HG03039 (cell line): ENCODE measurements around the gene GYPC.

Experiments
- ATAC-seq: cut with Tn5 transposase; IDR thresholded peaks from one replicate; pipeline ENCODE4 v1.9.1; 2021; ENCODE audit warnings: mild to moderate bottlenecking, moderate library complexity; ENCODE audit not compliant: unreplicated experiment

Gene GYPC

DNA sequence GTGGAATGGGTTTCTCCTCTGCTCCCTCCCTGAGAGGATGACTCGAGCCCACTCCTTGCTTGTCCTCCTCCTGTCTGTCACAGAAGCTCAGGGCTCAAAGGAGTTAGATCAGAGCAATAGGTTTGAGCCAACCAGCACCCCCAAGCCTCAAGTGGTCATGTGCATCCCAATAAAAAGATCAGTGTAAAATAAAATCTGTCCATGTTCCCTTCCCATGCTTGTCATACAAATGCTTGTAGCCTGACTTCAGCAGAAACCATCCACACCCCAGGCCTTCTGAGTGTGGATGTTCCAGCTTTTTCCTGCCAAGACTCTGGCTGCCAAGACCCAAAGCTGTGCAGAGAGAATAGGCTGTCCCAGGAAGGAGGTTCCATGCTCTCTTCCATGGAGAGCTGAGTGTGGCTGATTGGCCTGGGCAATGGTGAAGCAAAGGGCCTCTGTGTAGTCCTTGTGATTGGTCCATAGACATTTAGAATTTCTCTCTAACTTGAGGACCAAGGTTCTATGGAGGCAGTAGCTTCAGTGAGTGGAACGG is 67.4 kb downstream of the GYPC start:
- no peak for ATAC-seq

DNA sequence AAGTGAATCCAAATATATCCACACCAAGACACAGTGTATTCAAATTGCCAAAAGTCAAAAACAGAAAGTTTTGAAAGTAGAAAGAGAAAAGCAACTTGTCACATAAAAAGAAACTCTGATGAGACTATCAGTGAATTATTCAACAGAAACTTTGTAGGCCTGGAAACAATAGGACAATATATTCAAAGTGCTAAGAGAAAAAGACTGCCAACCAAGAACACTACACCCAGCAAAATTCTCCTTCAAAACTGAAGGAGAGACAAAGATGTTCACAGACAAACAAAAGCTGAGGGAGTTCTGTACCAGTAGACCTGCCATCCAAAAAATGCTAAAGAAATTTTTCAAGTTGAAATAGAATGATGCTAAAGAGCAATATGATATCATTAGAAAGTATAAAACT is 69.6 kb downstream of the GYPC start:
- ATAC-seq = no peak

DNA sequence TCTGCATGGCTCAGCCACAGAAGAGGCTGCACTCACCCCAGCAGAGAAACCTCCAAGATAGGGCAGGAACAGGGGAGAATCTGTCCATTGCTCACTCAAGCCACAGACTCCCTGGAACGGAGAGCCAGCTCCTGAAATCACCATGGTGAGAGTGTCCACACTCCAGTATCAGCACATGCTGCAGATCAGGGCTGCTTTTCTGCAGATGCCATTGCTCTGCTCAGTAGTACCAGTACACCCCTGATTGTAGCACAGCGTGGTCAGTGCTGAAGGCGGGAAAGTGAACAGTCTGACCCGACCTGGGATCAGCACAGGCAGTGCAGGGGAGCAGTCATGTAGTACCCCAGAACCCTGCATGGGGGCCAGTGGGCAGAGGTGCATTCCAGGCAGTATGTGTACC is 73.9 kb downstream of the GYPC start:
- ATAC-seq = no peak

DNA sequence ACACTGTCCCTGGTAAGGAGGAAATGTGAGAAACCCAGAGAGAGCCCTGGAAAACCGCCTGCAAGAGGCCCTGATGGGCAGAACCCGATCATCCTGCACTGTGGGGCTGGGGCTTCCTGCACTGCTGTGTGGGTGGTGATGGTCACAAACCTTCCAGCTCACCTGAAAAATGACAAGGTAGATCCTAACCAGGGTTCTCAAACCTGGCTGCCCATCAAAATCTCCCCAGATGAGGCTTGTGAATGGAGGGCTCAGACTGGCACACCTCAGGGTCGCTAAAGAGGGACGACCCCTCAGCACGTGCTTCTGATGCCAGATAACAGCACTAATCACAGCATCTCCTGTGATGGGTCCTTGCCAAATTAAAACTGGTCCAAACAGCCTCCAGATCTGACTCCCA is 74.7 kb downstream of the GYPC start:
- ATAC-seq = no peak

DNA sequence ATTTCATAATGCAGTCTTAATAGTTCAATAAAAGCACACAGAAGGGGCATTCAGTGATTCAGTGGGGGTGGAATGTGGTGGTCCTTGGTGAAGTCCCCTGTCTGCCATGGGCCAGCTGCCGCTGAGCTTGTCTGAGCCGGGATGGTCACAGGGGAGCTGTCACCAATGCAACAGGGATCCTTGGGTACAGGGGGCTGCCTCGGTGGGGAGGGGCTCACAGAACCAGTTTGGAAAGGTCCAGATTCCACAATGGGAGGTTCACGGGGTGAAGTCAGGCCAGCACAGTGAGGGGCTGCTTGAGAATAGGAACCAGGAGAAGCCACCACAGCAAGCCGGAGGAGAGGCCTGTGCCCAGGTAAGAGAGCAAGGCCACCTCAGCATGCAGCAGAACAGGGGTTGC is 75.4 kb downstream of the GYPC start:
- no peak for ATAC-seq

DNA sequence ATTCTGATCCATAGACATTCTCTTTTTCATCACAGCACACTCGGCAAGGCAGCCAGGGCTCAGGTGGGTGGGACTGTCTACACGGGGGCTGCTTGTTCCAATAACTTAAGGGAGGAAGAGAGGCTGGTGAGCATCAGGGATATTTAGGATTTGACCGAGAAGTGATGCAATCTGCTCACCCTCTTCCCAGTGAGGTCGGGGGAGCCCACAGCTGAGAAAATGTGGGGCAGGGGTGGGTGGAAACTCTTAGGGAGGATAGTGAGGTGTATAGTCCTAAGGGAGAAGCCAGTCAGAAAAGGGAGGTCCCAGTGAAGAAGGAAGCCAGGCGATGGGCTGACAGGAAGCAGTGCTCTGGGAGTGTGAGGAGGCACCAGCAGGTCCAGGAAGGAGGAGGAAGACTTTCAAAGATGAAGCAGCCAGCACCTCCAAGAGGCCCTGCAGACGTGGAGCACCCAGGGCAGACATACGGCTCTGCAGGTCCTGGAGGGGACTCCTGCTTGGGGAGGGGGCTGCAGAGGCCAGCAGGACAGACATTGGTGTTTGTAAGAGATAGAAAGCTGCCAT is 76.8 kb downstream of the GYPC start:
- ATAC-seq = no peak

DNA sequence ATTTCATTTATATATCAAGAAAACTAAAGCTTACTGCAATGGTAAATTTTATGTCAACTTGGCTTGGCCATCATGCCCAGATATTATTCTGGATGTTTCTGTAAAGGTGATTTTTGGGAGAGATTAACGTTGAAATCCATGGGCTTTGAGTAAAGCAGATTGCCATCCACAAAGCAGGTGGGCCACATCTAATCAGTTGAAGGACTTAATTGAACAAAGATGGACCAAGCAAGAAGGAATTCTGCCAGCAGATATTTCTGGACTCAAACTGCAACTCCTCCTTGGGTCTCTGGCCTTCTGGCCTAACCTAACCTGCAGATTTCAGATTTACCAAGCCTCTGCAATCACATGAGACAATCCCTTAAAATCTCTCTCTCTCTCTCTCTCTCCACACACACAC is 77.8 kb downstream of the GYPC start:
- no peak for ATAC-seq

DNA sequence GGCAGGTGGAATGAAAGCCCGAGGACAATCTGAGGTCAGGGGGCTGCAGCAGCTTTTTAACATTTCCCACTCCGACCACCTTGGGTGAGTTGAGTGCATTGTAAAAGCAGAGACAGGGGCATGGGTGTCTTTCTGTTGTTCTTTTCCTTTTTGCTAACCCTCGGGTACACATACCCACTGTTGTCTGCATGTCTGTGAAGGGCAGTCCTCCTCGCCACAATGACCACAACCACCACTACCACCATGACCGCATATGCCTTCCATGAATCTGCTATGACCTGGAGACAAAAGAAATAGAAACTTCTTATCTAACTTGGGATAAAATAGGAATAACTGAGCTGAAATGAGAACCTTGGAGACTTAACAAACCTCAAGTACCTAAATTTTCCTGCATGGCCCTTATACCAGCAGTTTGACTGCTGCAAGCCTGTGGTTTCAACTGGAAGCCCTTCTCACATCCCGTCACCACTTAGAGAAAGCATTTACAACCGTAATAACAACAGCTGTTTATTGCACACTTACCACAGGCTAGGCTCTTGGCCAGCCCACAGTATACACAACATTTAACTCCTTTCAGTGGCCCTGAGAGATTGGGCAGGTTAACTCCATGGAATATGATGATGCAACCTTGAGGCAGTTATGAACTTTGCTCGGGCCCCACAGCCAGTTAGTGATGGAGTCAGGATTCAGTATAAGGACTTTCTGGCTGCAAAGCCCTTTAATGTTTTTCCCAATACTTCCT is 80.3 kb downstream of the GYPC start:
- ATAC-seq = no peak

DNA sequence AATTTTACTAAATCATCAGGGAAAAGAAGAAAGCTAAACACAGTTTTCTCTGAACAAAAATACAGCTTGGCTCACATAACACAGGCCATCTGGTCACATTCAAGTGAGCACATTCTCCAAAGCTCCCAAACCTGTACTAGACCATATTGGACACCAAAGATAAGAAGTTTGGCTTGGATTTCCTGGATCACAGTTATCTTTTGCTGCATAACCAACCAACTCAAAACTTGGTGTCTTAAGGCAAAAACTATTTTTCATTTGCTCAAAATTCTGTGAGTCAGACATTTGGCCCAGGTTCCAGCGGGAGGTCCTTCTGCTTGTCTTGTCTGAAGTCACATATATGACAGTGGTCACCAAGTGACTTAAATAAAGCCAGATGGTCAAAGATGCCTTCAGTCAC is 83.2 kb downstream of the GYPC start:
- no peak for ATAC-seq

DNA sequence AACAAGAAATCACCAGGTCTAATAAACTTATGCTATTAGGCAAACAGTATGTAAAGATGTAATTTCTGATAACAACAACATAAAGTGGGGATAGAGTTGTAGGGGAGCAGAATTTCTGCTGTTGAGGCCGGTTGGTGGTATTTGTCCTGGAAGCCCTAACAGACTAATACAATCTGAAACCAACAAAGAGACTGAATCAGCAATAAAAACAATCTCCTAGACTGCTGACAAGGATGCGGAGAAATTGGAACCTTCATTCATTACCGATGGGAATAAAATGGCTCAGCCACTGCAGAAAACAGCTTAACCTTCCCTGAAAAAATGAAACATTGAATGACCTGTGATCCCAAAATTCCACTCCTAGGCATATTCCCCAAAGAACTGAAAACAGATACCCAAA is 88.7 kb downstream of the GYPC start:
- ATAC-seq = no peak
